Naive B cell (primary cell): ENCODE results near the gene ACP1. TPM values are rescaled to one million over a fixed set of nuclear protein-coding genes. Genes with fewer than 3 reads are reported as not detected.
A peak's percentile ranks its signal among the peaks of the same experiment; 100 is the strongest.

Experiments
- ATAC-seq, 2 donors: fragments of 150-1000 bp; cut with Tn5 transposase; 2 replicates each; pipeline ENCODE4 v1.10.0; 2021; ENCODE audit warnings: low read depth in 2 of 2, mild to moderate bottlenecking in 2 of 2, moderate library complexity in 2 of 2
- DNase-seq: peaks from one replicate; pipeline ENCODE4 v3.0.0; 2022
- H3K27ac Mint-ChIP-seq, 6 donors: one replicate each; pipeline ENCODE4 v1.8.0; 2020 to 2022; ENCODE audit warnings: mild to moderate bottlenecking in 6 of 6, mixed read lengths in 6 of 6, moderate library complexity in 5 of 6, inconsistent platforms in 2 of 6
- H3K27me3 Mint-ChIP-seq, 3 donors: one replicate each; pipeline ENCODE4 v1.8.0; 2021 to 2022; ENCODE audit warnings: mixed read lengths in 3 of 3, mild to moderate bottlenecking in 1 of 3
- H3K36me3 Mint-ChIP-seq, 2 donors: one replicate each; pipeline ENCODE4 v1.8.0; 2020 to 2022; ENCODE audit warnings: mixed read lengths in 2 of 2, inconsistent platforms in 1 of 2, mild to moderate bottlenecking in 1 of 2
- H3K4me1 Mint-ChIP-seq, 3 donors: one replicate each; pipeline ENCODE4 v1.8.0; 2020 to 2022; ENCODE audit warnings: mixed read lengths in 3 of 3, inconsistent platforms in 1 of 3, mild to moderate bottlenecking in 1 of 3, moderate library complexity in 1 of 3
- H3K4me3 Mint-ChIP-seq, 8 donors: one replicate each; pipeline ENCODE4 v1.8.0; 2020 to 2022; ENCODE audit warnings: mild to moderate bottlenecking in 8 of 8, mixed read lengths in 8 of 8, moderate library complexity in 8 of 8, inconsistent platforms in 2 of 8
- H3K9me3 Mint-ChIP-seq, 7 donors: one replicate each; pipeline ENCODE4 v1.8.0; 2020 to 2022; ENCODE audit warnings: mixed read lengths in 7 of 7, mild to moderate bottlenecking in 5 of 7, inconsistent platforms in 2 of 7, moderate library complexity in 1 of 7
- polyA plus RNA-seq, 6 donors: library from polyadenylated mRNA; unstranded; fragments of 300-500 nt; fragmentation: Illumina TruSeq; gene quantifications; one replicate each; pipeline ENCODE4 v1.2.3, GENCODE V29; 2021; ENCODE audit warnings: low read depth in 6 of 6

ACP1 gene
- polyA plus RNA-seq, 6 donors from 2014 or later = 202 to 385 (median 219) TPM

DNA sequence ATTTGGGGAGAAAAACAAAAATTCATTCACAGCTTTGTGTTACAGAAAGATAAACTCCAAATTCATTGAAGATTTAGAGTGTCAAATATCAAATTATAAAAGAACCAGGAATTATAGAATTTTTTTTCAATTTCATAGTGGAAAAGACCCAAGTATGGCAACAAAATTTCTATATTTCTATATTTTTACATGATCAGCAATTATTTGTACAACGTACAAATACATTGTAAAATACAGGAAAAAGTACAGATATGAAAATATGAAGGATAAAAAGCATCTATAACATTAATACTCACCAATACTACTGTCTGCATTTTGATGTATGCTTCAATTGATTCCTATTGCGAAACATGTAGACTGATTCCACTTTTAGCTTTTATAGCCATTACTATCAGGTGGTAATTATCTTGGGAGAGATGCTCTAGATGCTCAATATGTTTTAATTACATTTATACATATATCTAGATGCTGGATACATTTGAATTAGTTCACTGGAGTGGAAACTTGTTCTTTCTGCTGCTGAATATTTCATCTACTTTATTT, 4.9 kb upstream of the ACP1 start:
- ATAC-seq = no peak
- no peaks in the 10 kb centered on the region for H3K27me3 Mint-ChIP-seq
- H3K36me3 Mint-ChIP-seq = peaks cover 0 to 16% of the 10 kb centered on the region in 2 donors
- H3K4me3 Mint-ChIP-seq = peak overlapping the region in 1 of 8 donors; percentile 23
- no peak overlapping the region for H3K27ac Mint-ChIP-seq
- peaks cover 0 to 8% (median 3%) of the 10 kb centered on the region in 7 donors for H3K9me3 Mint-ChIP-seq
- H3K4me1 Mint-ChIP-seq = peaks cover 4 to 6% (median 6%) of the 10 kb centered on the region in 3 donors
- DNase-seq = no peak

DNA sequence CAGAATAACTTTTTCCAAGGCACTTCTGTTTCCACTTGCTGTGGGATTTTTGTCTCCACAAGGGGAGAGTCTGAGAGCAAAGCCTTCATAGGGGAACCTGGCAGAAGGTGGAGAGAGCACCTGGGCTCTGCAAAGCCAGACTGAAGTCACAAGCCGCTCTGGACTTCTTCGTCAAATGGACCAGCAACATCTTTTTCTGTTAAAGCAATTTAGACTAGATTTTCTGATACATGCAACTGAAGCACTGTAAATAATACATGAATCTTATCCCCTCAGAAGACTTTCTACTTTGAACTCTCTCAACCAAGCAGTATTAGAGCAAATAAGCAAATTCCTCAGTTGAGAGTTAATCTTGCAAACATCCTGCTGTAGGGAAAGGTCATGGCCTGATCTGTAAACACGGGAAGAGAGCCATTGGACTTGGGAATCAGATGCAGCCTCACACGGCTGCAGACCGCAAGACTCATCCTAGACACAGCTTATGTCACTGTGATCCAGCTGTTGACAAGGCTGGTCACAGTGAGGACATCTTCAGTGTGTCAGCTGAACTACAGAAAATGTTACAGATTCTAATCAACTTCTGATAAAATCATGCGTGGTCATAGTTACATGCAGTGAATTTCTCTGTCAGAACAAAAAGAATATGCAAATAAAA, 4.1 kb upstream of the ACP1 start:
- ATAC-seq = no peak
- no peaks in the 10 kb centered on the region for H3K27me3 Mint-ChIP-seq
- H3K4me1 Mint-ChIP-seq = peaks cover 6 to 13% (median 7%) of the 10 kb centered on the region in 3 donors
- peak overlapping the region in 1 of 8 donors; percentile 23 for H3K4me3 Mint-ChIP-seq
- H3K36me3 Mint-ChIP-seq = peaks cover 0 to 16% of the 10 kb centered on the region in 2 donors
- peaks cover 0 to 8% (median 3%) of the 10 kb centered on the region in 7 donors for H3K9me3 Mint-ChIP-seq
- H3K27ac Mint-ChIP-seq = peak overlapping the region in 1 of 6 donors; percentile 16
- DNase-seq = no peak

DNA sequence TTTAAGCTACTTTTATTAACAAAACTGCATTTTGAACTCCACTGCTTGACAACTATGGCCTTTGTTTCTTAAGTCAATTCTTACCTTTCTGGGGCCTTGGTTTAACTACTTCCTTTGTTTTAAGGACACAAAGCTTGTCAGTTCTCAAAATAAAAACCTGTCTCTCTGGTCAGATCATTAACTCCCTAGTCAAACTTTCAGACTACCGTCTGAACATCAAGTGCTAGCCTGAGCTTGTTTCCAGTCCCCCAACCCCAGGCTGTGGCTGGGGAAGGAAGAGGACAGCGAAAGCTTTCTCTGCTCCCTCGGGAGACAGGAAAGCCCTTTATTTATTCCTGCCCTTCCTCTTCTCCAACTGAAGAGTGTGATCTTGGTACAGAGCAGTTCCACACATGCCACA, 2.6 kb upstream of the ACP1 start:
- peak overlapping the region in 3 of 8 donors; percentile 20 to 84 (median 61) for H3K4me3 Mint-ChIP-seq
- H3K4me1 Mint-ChIP-seq = peaks cover 12 to 24% (median 12%) of the 10 kb centered on the region in 3 donors
- no peaks in the 10 kb centered on the region for H3K27me3 Mint-ChIP-seq
- H3K27ac Mint-ChIP-seq = peak overlapping the region in 1 of 6 donors; percentile 57
- peaks cover 0 to 8% (median 3%) of the 10 kb centered on the region in 7 donors for H3K9me3 Mint-ChIP-seq
- ATAC-seq (no peak), DNase-seq (no peak)
- H3K36me3 Mint-ChIP-seq = peaks cover 0 to 16% of the 10 kb centered on the region in 2 donors

DNA sequence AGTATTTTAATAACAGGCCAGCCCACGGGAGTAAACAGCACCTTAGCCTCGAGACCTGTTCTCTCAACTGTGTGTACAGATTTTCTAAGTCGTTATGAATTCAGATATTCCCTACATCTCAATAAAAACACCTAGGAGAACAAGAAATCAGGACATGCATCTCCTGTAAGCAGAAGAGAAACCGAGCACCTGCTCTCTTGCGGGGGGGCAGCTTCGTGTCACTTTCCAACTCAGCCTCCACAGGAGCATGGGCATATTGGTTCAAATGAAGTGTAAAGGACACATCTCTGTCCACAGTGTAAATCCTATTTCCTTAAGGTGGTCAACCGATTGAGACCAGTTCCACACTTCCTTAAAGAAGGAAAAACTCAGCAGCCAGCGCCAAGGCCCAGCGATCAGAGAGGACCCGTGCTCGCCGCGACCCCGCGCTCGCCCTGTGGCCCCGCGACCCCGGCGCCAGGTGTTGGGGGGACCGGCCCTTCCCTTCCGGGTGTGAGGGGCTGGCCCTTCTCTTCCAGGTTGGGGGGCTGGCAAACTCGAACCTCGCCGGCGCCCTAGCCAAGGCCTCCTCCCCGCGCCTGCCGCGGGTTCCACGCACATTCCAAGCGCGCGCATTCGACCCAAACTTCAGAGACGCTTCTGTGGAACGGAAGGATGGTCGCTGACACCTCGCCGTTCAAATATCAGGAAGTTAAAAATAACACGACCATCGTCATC, 1.6 kb upstream of the ACP1 start:
- ATAC-seq (no peak), DNase-seq (peak; percentile 7)
- H3K27ac Mint-ChIP-seq = peak overlapping the region; percentile 51 to 93 (median 86)
- peaks cover 20 to 34% (median 21%) of the 10 kb centered on the region in 3 donors for H3K4me1 Mint-ChIP-seq
- peaks cover 0 to 3% (median 0%) of the 10 kb centered on the region in 7 donors for H3K9me3 Mint-ChIP-seq
- H3K36me3 Mint-ChIP-seq = peaks cover 0 to 13% of the 10 kb centered on the region in 2 donors
- peak overlapping the region; percentile 80 to 98 (median 94) for H3K4me3 Mint-ChIP-seq
- H3K27me3 Mint-ChIP-seq = no peaks in the 10 kb centered on the region

DNA sequence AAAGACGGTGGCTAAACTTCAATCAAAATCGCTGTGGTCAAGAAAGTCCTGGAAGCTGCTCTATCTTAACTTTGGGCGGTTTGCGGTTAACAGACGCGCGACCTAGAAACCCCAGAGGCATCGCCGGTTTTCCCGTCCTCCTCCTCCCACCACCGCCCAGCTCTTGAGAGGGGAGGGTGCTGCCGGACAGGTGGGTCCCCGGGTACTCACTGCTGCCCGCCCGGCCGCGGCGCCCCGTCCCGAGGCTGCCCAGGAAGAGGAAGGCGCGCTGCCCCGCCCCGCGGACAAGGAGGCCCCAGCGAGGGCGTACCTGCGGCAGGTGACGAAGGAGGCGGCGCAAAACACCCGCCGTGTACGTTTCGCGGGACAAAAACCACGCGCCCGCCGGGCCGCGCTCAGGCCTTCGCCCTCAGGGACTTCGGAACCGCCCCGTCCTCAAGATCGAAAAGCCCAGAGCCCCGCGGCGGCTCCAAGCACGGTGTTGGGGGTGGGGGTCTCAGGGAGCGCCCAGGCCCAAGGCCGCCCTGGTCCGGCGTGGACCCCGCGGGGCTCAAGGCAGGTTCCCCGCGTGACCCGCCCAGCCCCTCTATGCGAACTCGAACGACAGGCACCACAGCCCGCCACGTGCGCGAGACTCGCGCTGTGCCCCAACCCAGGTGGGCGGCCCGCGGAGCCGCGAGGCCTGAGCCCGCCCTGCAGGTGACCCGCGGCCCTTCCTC, 814 bp upstream of the ACP1 start, which contains the start of gene SH3YL1:
SH3YL1 (minus strand) TSS at position 259 of the 719 bp plus-strand sequence; CDS start at position 211, 48 bp downstream.
- peaks cover 26 to 40% (median 26%) of the 10 kb centered on the region in 3 donors for H3K4me1 Mint-ChIP-seq
- DNase-seq = peak; percentile 57
- H3K9me3 Mint-ChIP-seq = no peaks in the 10 kb centered on the region
- peaks cover 0 to 5% of the 10 kb centered on the region in 2 donors for H3K36me3 Mint-ChIP-seq
- H3K27ac Mint-ChIP-seq = peak within 1 kb of the TSS; percentile 91 to 99 (median 96)
- no peaks in the 10 kb centered on the region for H3K27me3 Mint-ChIP-seq
- ATAC-seq = peak; percentile 32 to 35
- H3K4me3 Mint-ChIP-seq = peak within 1 kb of the TSS; percentile 92 to 98 (median 96)

DNA sequence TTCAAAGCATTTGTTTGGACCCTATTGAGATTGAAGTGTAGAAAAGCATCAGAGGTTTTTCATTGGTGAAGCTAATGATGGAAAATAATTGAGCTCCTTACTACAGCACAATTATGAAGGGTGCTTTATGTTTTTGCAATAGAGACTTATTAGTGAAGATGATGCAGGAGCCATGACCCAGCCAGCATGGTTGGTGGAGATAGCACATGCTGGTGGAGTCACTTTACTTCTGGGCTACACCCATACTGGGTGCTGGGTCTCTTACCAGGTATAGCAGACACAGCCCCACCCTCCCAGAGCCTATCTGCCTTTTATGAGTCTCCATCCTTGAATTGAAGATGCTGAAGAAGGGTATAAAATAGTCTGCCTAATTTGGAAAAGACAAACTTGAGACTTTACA, 3.6 kb downstream of the ACP1 start:
- Mint-ChIP-seq H3K27me3 (no peaks in the 10 kb centered on the region), H3K9me3 (no peaks in the 10 kb centered on the region), H3K4me1 (peaks cover 49 to 52% (median 52%) of the 10 kb centered on the region in 3 donors), H3K4me3 (peak overlapping the region in 1 of 8 donors; percentile 8), H3K27ac (no peak overlapping the region), H3K36me3 (peaks cover 8 to 12% of the 10 kb centered on the region in 2 donors)
- ATAC-seq (no peak), DNase-seq (no peak)

DNA sequence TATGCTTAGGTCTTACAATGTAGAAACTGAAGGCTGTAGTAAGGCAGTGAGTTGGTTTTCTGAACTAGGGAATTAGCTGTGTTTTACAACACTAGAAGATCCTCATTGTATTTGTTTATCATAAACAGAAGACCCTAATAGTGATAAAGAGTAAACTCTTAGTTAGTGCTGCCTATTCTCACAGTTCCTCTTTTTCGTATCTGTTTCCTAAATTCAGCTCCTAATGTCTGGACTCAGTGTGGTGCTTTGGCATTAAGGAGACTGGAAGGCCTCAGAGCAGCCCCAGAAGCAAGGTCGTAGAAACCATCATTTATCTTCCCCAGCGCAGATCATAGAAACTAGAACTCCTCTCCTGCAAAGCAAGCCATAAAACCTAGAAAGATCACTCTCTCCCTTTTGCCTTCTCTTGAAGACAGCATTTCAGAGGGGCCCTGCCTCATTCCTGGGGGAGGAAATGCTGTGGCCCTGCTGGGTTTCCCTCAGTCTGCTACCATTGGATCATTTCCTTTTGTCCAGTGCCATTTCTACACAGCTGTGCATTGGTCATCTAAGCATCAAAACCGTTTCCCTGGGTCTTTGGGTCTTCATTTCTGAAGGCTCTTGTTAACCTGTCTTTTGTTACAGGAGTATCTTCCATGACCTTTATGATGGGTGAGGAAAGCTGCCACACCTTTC, 4.7 kb downstream of the ACP1 start:
- H3K27ac Mint-ChIP-seq = peak overlapping the region in 3 of 6 donors; percentile 1 to 41 (median 6)

DNA sequence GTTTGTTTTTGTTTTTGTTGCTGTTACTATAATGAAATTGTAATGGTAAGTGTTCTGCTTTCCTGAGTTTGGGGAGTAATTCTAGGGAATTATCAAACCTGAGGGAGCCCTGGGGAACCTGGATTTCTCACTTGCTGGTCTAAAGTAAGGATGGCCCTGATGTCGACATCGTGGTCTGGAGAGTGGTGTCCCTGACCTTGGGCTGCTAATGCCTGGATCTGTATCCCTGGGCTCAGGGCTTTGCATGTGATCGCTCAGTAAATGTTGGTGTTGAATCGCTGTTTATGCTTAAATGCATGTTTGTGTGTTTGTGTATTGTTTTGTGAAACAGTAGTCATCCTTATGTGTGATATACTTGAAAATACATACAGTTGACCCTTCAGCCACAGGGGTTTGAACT, 6.1 kb downstream of the ACP1 start:
- H3K27me3 Mint-ChIP-seq = no peaks in the 10 kb centered on the region
- peaks cover 50 to 62% (median 58%) of the 10 kb centered on the region in 3 donors for H3K4me1 Mint-ChIP-seq
- peak overlapping the region in 2 of 6 donors; percentile 9 to 20 for H3K27ac Mint-ChIP-seq
- no peak overlapping the region for H3K4me3 Mint-ChIP-seq
- DNase-seq (no peak), ATAC-seq (no peak)
- H3K9me3 Mint-ChIP-seq = no peaks in the 10 kb centered on the region
- peaks cover 8 to 15% of the 10 kb centered on the region in 2 donors for H3K36me3 Mint-ChIP-seq

More for the DNA sequence above, 4.7 kb downstream of the ACP1 start:
- DNase-seq (no peak), ATAC-seq (no peak)
- Mint-ChIP-seq H3K36me3 (peaks cover 8 to 13% of the 10 kb centered on the region in 2 donors), H3K4me1 (peaks cover 49 to 55% (median 54%) of the 10 kb centered on the region in 3 donors), H3K9me3 (no peaks in the 10 kb centered on the region), H3K27me3 (no peaks in the 10 kb centered on the region), H3K4me3 (peak overlapping the region in 1 of 8 donors; percentile 25)

DNA sequence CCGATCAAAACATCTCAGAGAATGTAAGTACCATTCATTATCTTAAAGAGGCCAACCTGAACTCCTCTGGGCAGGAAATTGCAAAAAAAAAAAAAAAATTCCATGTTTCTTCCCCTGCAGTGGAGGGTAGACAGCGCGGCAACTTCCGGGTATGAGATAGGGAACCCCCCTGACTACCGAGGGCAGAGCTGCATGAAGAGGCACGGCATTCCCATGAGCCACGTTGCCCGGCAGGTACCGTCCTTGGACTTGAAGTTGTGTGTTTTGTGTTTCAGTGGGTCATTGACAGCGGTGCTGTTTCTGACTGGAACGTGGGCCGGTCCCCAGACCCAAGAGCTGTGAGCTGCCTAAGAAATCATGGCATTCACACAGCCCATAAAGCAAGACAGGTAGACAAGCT, 7.2 kb downstream of the ACP1 start:
- H3K4me3 Mint-ChIP-seq = no peak overlapping the region
- H3K27ac Mint-ChIP-seq = peak overlapping the region in 1 of 6 donors; percentile 30
- no peak for ATAC-seq
- peaks cover 8 to 15% of the 10 kb centered on the region in 2 donors for H3K36me3 Mint-ChIP-seq
- no peak for DNase-seq
- H3K9me3 Mint-ChIP-seq = no peaks in the 10 kb centered on the region
- peaks cover 48 to 62% (median 58%) of the 10 kb centered on the region in 3 donors for H3K4me1 Mint-ChIP-seq
- no peaks in the 10 kb centered on the region for H3K27me3 Mint-ChIP-seq

DNA sequence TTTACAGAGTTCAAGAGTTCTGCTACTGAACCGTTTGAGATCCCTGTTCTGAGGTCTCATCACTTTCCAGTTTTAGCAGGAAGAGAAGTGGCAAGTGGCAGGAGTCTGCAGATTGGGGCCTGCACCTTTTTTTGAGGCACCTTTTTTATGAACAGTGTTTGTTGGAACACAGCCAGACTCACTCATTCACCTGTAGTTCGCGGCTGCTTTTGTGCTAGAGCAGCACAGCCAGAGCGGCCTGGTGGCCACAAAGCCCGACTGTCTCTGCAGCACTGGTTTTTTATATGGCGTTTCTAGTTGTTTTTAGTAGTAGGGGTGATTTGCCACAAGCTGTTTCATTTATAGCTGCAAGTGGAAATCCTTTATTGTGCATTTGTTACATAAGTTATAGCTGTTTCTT, 8.6 kb downstream of the ACP1 start:
- H3K4me3 Mint-ChIP-seq = no peak overlapping the region
- peak overlapping the region in 2 of 6 donors; percentile 21 to 88 for H3K27ac Mint-ChIP-seq
- H3K27me3 Mint-ChIP-seq = no peaks in the 10 kb centered on the region
- H3K4me1 Mint-ChIP-seq = peaks cover 36 to 49% (median 45%) of the 10 kb centered on the region in 3 donors
- ATAC-seq (no peak), DNase-seq (no peak)
- peaks cover 8 to 26% of the 10 kb centered on the region in 2 donors for H3K36me3 Mint-ChIP-seq
- no peaks in the 10 kb centered on the region for H3K9me3 Mint-ChIP-seq

DNA sequence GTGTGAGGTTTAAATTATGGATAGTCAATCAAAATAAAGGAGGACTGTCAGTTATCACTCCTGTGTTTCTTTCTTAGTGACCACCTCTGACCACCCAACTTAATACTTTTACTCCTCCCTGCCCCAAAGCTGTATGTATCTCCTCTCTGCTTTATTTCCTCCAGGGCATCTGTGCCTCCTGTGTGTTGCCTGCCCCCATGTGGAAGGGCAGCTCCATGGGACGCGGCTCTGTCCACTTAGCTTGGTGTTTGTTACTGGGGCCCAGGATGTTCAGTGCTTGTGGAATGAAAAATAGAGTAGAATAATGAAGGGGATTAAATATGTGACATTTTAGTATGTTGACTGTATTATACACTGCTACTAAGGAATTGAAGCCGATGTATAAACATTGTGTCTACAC, 9.8 kb downstream of the ACP1 start:
- H3K4me1 Mint-ChIP-seq = peaks cover 29 to 42% (median 37%) of the 10 kb centered on the region in 3 donors
- no peak for ATAC-seq
- no peaks in the 10 kb centered on the region for H3K9me3 Mint-ChIP-seq
- H3K27me3 Mint-ChIP-seq = no peaks in the 10 kb centered on the region
- H3K27ac Mint-ChIP-seq = peak overlapping the region in 2 of 6 donors; percentile 20 to 56
- no peak for DNase-seq
- H3K36me3 Mint-ChIP-seq = peaks cover 8 to 32% of the 10 kb centered on the region in 2 donors
- no peak overlapping the region for H3K4me3 Mint-ChIP-seq

DNA sequence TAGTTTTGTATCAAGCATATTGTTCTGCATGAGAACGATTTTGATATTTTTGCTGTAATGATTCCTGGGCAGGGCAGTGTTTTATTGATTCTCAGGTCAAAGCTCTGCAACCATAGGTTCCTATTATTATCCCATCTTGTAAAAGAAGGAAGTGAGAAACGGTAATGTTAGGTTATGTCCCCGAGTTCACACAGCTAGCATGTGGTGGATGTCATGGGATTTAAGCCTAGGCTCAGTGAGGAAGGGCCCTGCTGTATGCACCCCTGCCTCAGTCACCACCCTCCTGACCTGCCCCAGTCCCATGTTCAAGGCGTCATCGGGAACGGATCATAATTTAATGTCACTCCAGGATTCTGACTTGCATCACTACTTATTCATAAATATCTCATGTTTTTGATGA, 10.7 kb downstream of the ACP1 start:
- H3K27me3 Mint-ChIP-seq = no peaks in the 10 kb centered on the region
- peaks cover 19 to 33% (median 28%) of the 10 kb centered on the region in 3 donors for H3K4me1 Mint-ChIP-seq
- peak overlapping the region in 4 of 8 donors; percentile 18 to 77 (median 42) for H3K4me3 Mint-ChIP-seq
- ATAC-seq = peak; percentile 91 to 94
- DNase-seq = peak; percentile 31
- H3K36me3 Mint-ChIP-seq = peaks cover 8 to 32% of the 10 kb centered on the region in 2 donors
- H3K9me3 Mint-ChIP-seq = no peaks in the 10 kb centered on the region
- peak overlapping the region; percentile 3 to 87 (median 62) for H3K27ac Mint-ChIP-seq
